Upper lobe of left lung (tissue), 4 donors: ENCODE data around the gene KRTAP10-7.

ENCODE experiments used
- EP300 ChIP-seq, 4 donors: sonication (generic); formaldehyde crosslinking; IDR thresholded peaks; one replicate each; pipeline ENCODE4 v1.5.1; 2017; ENCODE audit warnings: antibody characterized with exemption in 4 of 4, control low read depth in 2 of 4
- POLR2A ChIP-seq, 4 donors: fragments of 450-650 bp; IDR thresholded peaks; one replicate each; pipeline ENCODE4 v1.5.1; 2016 to 2017; ENCODE audit warnings: antibody characterized with exemption in 4 of 4, mild to moderate bottlenecking in 2 of 4
- POLR2AphosphoS5 ChIP-seq, 2 donors: sonication (generic); formaldehyde crosslinking; IDR thresholded peaks; one replicate each; pipeline ENCODE4 v1.5.1; 2017; ENCODE audit warnings: antibody characterized with exemption in 2 of 2
- TF ChIP-seq, protein P1 (sequence below), 6 experiments: fragments of 450-650 bp in 4 of 6; fragments of 200-600 bp in 2 of 6; sonication (generic) in 2 of 6; IDR thresholded peaks; one replicate each; pipeline ENCODE4 v1.5.1; 2016 to 2019; ENCODE audit warnings: antibody characterized with exemption in 6 of 6

DNA sequence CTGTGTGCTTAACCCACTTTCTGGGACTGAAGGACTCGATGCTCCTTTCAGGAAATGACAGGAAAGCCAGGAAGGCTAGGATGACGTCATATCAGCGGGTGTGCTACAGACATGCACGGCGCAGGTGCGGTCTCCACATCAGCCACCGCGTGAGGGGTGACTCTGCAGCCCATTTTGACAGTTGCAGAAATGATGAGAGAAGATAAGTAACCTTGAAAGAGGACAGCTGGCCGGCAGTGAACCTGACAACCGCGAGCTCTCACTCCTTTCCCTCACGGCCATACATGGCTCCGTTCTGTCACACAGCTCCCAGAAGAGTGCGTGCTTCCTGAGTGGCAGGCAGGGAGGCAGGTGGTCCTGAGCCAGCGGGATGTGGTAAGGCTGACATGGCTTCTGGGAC is 18.3 kb upstream of the KRTAP10-7 start:
- TF ChIP-seq, protein P1, sequence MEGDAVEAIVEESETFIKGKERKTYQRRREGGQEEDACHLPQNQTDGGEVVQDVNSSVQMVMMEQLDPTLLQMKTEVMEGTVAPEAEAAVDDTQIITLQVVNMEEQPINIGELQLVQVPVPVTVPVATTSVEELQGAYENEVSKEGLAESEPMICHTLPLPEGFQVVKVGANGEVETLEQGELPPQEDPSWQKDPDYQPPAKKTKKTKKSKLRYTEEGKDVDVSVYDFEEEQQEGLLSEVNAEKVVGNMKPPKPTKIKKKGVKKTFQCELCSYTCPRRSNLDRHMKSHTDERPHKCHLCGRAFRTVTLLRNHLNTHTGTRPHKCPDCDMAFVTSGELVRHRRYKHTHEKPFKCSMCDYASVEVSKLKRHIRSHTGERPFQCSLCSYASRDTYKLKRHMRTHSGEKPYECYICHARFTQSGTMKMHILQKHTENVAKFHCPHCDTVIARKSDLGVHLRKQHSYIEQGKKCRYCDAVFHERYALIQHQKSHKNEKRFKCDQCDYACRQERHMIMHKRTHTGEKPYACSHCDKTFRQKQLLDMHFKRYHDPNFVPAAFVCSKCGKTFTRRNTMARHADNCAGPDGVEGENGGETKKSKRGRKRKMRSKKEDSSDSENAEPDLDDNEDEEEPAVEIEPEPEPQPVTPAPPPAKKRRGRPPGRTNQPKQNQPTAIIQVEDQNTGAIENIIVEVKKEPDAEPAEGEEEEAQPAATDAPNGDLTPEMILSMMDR (IDR thresholded peaks at IDR 0.05), result no peak
- TF ChIP-seq POLR2A (IDR thresholded peaks at IDR 0.05), result no peak
- TF ChIP-seq EP300 (IDR thresholded peaks at IDR 0.05), result no peak
- no peak for TF ChIP-seq POLR2AphosphoS5 (IDR thresholded peaks at IDR 0.05)
